GM19455 (cell line): ENCODE results near the gene DHX29.
A peak's percentile ranks its signal among the peaks of the same experiment; 100 is the strongest.

Source experiments
- ATAC-seq: cut with Tn5 transposase; IDR thresholded peaks from one replicate; pipeline ENCODE4 v1.9.1; 2021; ENCODE audit not compliant: unreplicated experiment

DHX29 gene

GRCh38 chr5:55313870-55314617 lies 6.5 kb upstream of the DHX29 start:
- ATAC-seq = no peak

- no peak for ATAC-seq
These were observed 851 bp upstream of the DHX29 start for GRCh38 chr5:55308254-55308836.

- peak; percentile 18 for ATAC-seq
These were observed 682 bp downstream of the DHX29 start for GRCh38 chr5:55306641-55307382.

GRCh38 chr5:55305345-55305744 lies 2.1 kb downstream of the DHX29 start:
- ATAC-seq = no peak

GRCh38 chr5:55304584-55304983 lies 2.9 kb downstream of the DHX29 start:
- ATAC-seq = no peak

GRCh38 chr5:55303238-55303690 lies 4.2 kb downstream of the DHX29 start:
- ATAC-seq = no peak

- ATAC-seq = no peak
These were observed 6.6 kb downstream of the DHX29 start for GRCh38 chr5:55300890-55301289.

- ATAC-seq = no peak
These were observed 12.6 kb downstream of the DHX29 start for GRCh38 chr5:55294935-55295334.

- ATAC-seq = no peak
These were observed 16.5 kb downstream of the DHX29 start for GRCh38 chr5:55290991-55291390.

GRCh38 chr5:55289808-55290207 lies 17.7 kb downstream of the DHX29 start:
- no peak for ATAC-seq

- no peak for ATAC-seq
These were observed 21.0 kb downstream of the DHX29 start for GRCh38 chr5:55286411-55286933.

- no peak for ATAC-seq
These were observed 28.7 kb downstream of the DHX29 start for GRCh38 chr5:55278778-55279177.

- no peak for ATAC-seq
These were observed 30.7 kb downstream of the DHX29 start for GRCh38 chr5:55276771-55277170.

- ATAC-seq = no peak
These were observed 49.2 kb downstream of the DHX29 start for GRCh38 chr5:55258339-55258738.

- ATAC-seq = no peak
These were observed 52.7 kb downstream of the DHX29 start for GRCh38 chr5:55254802-55255201.

GRCh38 chr5:55250064-55250463 lies 57.4 kb downstream of the DHX29 start:
- ATAC-seq = no peak

- no peak for ATAC-seq
These were observed 65.7 kb downstream of the DHX29 start for GRCh38 chr5:55241746-55242145.

GRCh38 chr5:55236800-55237199 lies 70.7 kb downstream of the DHX29 start:
- no peak for ATAC-seq

GRCh38 chr5:55234121-55234700 lies 73.3 kb downstream of the DHX29 start:
- no peak for ATAC-seq

GRCh38 chr5:55232985-55233928 lies 74.2 kb downstream of the DHX29 start, which contains the start of gene CCNO:
Gene CCNO (minus strand): TSS chr5:55233608. CDS start chr5:55233523, 85 bp downstream.
- peak; percentile 64 for ATAC-seq
